HG03066 (cell line): ENCODE measurements around the gene ULK3.
A peak's percentile ranks its signal among the peaks of the same experiment; 100 is the strongest.

Experiments used
- ATAC-seq: cut with Tn5 transposase; IDR thresholded peaks from one replicate; pipeline ENCODE4 v1.9.1; 2021; ENCODE audit warnings: low read depth; ENCODE audit not compliant: unreplicated experiment

The ULK3 gene

GRCh38 chr15:74868059-74868458 lies 25.1 kb upstream of the ULK3 start:
- no peak for ATAC-seq

DNA sequence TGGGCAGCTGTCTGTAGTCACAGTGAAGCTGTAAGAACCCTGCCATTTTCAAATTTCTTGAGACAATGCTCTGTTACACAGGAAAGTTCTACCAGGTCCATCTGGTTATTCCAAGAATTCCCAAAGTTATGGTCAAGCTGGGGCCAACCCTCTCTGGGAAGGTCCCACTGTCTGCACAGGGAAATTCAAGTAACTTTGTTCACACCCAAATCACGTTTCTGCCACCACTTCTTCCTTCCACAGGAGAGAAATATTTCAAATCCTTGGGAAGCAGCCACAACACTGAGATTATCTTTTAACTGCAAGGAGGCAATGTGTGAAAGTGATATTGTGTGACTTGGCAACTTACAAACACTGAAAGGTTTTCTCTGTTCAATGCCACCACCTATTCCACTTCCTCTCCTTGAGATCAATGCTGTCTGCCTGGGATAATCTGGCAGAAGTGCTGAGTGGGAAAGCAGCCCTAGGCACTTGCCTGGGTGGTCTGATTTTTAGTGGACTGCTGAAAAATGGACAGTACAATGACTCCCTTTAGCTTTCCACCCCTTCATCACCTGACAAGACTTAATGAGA lies 24.6 kb upstream of the ULK3 start:
- no peak for ATAC-seq

- no peak for ATAC-seq
Measured at GRCh38 chr15:74866090-74866489, 23.1 kb upstream of the ULK3 start.

- no peak for ATAC-seq
Measured at GRCh38 chr15:74865316-74865715, 22.4 kb upstream of the ULK3 start.

- ATAC-seq: no peak
Measured at GRCh38 chr15:74864296-74864695, 21.3 kb upstream of the ULK3 start.

GRCh38 chr15:74863239-74864056 lies 20.5 kb upstream of the ULK3 start:
- no peak for ATAC-seq

- ATAC-seq: no peak
Measured at GRCh38 chr15:74858369-74858740, 15.4 kb upstream of the ULK3 start.

DNA sequence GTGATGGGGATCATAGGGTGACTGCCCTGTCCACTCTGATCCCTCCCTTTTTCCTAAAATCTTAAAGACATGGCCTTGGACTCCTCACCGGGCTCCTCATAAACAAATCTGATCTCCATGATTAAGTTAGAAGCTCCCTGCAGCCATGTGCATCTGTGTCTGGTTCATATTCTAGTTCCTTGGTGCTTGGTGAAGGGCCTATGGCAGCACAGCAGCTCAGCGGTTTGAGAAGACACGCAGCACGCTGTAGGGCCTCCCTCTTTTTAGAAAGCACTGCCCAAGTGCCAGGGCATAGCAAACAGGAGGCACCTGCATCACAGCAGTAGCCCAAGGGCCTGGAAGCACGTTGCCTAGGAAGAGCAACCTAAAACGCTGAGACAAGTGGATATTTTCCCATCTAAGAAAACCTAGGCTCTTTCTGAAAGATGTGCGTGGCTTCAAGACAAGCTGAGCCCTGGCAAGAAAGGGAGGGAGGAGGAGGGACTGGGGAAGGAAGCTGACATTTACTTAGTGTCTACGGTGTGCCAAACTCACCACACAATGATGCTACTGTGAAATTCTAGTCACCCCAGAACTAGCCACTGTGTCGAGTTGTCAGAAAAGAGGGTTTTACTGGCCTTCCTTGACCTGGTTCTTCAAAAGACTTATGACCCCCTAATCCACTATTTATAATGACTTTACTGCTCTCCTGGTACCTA lies 14.9 kb upstream of the ULK3 start:
- peak; percentile 8 for ATAC-seq

DNA sequence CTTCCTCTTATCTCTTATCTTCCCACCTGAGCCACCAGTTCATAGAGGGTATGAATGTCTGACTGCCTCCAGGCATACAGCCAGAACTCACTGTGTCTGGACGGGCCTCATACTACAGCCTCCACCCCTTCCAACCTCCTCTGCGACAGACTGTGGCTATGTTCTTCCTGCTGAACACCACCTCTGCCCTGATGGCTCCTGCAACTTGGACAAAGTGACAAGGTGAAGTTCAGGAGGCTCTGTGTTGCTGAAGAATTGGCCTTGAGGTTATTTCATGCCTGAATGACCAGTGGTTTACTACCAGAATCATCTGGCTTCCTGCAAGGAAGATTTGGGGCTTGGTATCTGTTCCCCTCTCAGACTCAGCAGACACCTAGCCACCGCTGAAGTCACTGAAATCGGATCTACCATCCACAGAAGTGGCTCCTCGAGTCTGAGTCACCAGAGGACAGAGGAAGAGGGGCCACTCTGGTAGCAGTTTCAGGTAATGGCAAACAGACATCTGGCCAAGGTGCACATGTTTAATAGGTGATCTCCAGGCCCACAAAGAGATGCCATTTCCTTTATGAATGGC lies 14.2 kb upstream of the ULK3 start:
- ATAC-seq: peak; percentile 79

GRCh38 chr15:74856537-74856936 lies 13.6 kb upstream of the ULK3 start:
- no peak for ATAC-seq

GRCh38 chr15:74855857-74856256 lies 12.9 kb upstream of the ULK3 start:
- no peak for ATAC-seq

GRCh38 chr15:74854453-74855022 lies 11.6 kb upstream of the ULK3 start:
- no peak for ATAC-seq

- no peak for ATAC-seq
Measured at GRCh38 chr15:74851960-74852359, 9.0 kb upstream of the ULK3 start.

GRCh38 chr15:74850393-74850792 lies 7.4 kb upstream of the ULK3 start:
- ATAC-seq: no peak

DNA sequence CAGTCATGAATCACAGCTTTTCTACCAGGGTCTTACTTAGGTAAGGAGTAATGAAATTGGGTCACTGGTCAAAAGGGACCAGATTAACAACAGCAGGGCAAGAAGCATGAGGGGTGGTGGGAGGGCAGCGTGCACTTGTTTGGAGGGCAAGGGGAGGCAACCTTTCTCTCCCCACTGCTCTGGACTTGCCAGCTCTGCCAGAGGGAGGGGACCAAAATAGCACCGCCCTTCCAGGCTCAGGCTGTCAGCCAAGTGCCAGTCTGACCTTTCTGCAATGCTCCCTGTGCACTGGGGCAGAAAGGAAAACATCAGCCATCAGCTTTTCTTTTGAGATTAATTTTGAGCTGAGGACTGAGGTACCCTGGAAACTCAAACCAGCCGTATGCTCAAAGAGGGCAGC lies 4.5 kb upstream of the ULK3 start:
- ATAC-seq: no peak

DNA sequence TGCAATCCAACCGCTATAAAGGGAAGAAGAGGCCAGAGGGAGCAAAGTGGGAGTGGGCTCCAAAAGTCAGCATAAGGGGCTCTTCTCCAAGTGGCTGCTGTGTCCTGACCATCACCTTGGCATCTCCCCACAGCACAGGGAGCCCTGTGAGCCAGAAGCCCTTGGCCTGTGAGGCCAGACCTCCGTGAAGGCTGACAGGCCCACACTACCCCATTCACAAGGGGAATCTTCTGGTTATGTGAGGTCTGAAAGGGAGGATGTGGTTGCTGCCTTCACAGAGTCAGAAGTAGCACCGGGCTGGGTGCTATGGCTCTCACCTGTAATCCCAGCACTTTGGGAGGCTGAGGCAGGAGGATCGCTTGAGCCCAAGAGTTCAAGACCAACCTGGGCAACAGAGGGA lies 2.6 kb upstream of the ULK3 start:
- ATAC-seq: no peak

GRCh38 chr15:74845208-74845568 lies 2.2 kb upstream of the ULK3 start:
- no peak for ATAC-seq

DNA sequence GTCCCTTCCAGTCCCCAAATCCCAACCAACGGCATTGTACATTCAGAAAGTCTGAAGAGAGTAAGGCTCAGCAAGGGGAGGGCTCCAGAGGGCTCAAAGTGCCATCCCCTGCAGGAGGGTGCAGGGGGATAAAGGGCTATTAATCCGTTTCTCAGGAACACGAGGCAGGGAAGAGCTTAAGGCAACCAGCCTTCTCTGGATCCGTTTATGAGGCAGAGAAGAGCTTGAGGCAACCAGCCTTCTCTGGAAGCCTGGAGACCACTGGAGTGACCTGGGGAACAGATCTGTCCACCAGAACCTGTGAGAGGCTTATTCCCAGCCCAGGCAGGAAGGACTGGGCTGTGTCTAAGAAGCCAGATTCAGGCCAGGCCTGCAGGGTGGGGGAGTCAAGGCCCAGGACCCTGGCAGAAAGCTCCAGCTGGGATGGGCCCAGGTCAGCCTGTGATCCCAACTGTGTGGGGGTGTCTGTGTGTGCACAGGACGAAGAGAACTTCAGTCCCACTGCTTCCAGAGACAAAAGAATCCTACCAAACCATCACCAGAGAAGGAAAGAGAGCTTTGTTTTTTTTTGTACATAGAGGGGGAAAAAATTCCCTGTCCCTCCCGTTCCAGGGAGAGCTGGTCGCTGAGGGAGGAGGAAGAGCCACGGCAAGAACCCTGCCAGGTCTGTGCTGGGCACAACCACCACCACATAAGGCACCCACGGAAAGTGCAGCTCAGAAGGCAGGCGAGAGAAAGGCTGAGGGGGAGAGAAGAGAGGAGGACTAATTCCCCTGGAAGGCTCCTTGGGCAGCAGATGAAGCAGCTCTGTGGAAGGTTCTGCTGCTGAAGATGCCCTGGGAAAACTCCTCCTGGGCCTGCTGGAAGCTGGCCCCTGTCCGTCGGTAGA lies 1.6 kb upstream of the ULK3 start:
- no peak for ATAC-seq

GRCh38 chr15:74843891-74844299 lies 939 bp upstream of the ULK3 start:
- no peak for ATAC-seq

DNA sequence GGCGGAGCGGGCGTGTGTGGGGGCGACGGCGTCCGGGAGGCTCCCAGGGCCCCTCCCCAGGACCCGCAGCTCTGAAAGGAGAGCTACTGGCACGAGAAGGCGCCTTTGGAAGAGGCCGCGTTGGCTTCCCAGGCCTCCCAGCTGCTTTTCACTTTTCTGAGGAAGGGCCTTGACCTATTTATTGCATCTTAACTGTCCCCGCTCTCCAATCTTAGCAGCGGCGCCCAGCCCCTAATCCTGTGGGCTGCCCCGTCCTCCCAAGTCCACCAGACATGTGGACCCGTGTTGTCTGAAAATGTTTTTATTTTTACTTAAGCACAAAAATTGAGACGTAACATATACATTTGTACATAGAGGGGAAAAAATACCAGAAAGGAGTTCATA lies 481 bp upstream of the ULK3 start:
- ATAC-seq: no peak
